Upper lobe of left lung (tissue), 6 donors: Measurements from ENCODE around the gene RILP. TPM values are rescaled to one million over a fixed set of nuclear protein-coding genes. Genes with fewer than 3 reads are reported as not detected.

Source experiments
- ATAC-seq, 2 donors: fragments of 200-7000 bp; cut with Tn5 transposase; one replicate each; pipeline ENCODE4 v1.9.1; 2022; ENCODE audit warnings: mild to moderate bottlenecking in 2 of 2, moderate library complexity in 2 of 2; ENCODE audit not compliant: low FRiP score in 2 of 2
- DNase-seq, 2 donors: peaks; one replicate each; pipeline ENCODE4 v3.0.0-alpha.2; 2019 to 2020
- H3K27ac ChIP-seq, 4 donors: fragments of 200-600 bp; sonication (generic); one replicate each; pipeline ENCODE4 v1.5.1; 2016 to 2019
- H3K27me3 ChIP-seq, 4 donors: fragments of 200-600 bp; sonication (generic); one replicate each; pipeline ENCODE4 v1.5.1; 2017 to 2019
- H3K36me3 ChIP-seq, 4 donors: fragments of 200-600 bp; sonication (generic); one replicate each; pipeline ENCODE4 v1.5.1; 2016 to 2019
- H3K4me1 ChIP-seq, 4 donors: fragments of 200-600 bp; sonication (generic); one replicate each; pipeline ENCODE4 v1.5.1; 2018 to 2019
- H3K4me3 ChIP-seq, 4 donors: fragments of 200-600 bp; sonication (generic); one replicate each; pipeline ENCODE4 v1.5.1; 2017 to 2019; ENCODE audit warnings: mild to moderate bottlenecking in 2 of 4, moderate library complexity in 1 of 4
- H3K9me3 ChIP-seq, 4 donors: fragments of 200-600 bp; sonication (generic); one replicate each; pipeline ENCODE4 v1.5.1; 2018 to 2019
- EP300 ChIP-seq, 4 donors: sonication (generic); formaldehyde crosslinking; IDR thresholded peaks; one replicate each; pipeline ENCODE4 v1.5.1; 2017; ENCODE audit warnings: antibody characterized with exemption in 4 of 4, control low read depth in 2 of 4
- POLR2A ChIP-seq, 4 donors: fragments of 450-650 bp; IDR thresholded peaks; one replicate each; pipeline ENCODE4 v1.5.1; 2016 to 2017; ENCODE audit warnings: antibody characterized with exemption in 4 of 4, mild to moderate bottlenecking in 2 of 4
- POLR2AphosphoS5 ChIP-seq, 2 donors: sonication (generic); formaldehyde crosslinking; IDR thresholded peaks; one replicate each; pipeline ENCODE4 v1.5.1; 2017; ENCODE audit warnings: antibody characterized with exemption in 2 of 2
- WGBS, 2 donors: methylation state at CpG; one replicate each; pipeline ENCODE4 v1.1.5; 2017 to 2018; 5-methylcytosine and 5-hydroxymethylcytosine counted together
- total RNA-seq, 6 donors: library from RNA; depleted of rRNA in 4 of 6; stranded (reverse); fragments of >200 nt in 4 of 6; gene quantifications; one replicate each; pipeline versions ENCODE4 v1.1.0 to v1.2.1, GENCODE V29; 2016 to 2021
- TF ChIP-seq, protein P1 (sequence below), 6 experiments: fragments of 450-650 bp in 4 of 6; fragments of 200-600 bp in 2 of 6; sonication (generic) in 2 of 6; IDR thresholded peaks; one replicate each; pipeline ENCODE4 v1.5.1; 2016 to 2019; ENCODE audit warnings: antibody characterized with exemption in 6 of 6
- donor health status: DM: no; HTN: no; CAD: no; lungs with moderate emphysema.
- donor health status: DM: no; HTN: yes; CAD: no; lungs with severe emphysema.

Gene RILP
- total RNA-seq, 6 donors from 2014 or later: 43.7 to 192 (median 85.4) TPM

DNA sequence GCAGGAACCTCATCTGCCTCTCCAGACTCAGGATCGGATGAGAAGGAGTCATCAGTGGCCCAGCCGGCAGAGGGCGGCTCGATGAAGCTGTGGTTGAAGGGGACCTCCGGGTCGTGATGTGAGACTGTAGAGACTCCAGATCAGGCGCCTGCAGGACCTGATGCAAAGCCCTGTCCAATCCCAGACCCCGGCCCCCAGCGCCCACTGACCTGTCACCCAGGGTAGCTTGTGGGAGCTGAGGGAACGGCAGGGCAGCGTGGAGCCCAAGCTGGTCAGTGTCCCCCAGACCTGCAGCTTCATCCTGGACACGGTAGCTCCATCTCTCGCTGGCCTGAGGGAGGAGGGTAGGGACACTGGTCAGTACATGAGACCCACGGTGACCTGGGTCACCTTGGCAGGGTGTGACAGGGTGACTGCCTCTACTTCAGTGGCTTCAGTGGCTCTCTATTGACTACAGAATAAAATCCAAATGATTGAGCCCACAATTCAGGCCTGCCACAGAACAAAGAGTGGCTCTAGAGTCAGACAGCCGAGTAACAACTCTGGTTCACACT, 12.9 kb downstream of the RILP start:
- H3K36me3 ChIP-seq: peaks cover 4 to 47% (median 26%) of the 10 kb centered on the region in 4 donors
- no peaks in the 10 kb centered on the region for H3K27me3 ChIP-seq
- TF ChIP-seq EP300 (IDR thresholded peaks at IDR 0.05) (no peak), POLR2AphosphoS5 (IDR thresholded peaks at IDR 0.05) (no peak), POLR2A (IDR thresholded peaks at IDR 0.05) (no peak)
- TF ChIP-seq, protein P1, sequence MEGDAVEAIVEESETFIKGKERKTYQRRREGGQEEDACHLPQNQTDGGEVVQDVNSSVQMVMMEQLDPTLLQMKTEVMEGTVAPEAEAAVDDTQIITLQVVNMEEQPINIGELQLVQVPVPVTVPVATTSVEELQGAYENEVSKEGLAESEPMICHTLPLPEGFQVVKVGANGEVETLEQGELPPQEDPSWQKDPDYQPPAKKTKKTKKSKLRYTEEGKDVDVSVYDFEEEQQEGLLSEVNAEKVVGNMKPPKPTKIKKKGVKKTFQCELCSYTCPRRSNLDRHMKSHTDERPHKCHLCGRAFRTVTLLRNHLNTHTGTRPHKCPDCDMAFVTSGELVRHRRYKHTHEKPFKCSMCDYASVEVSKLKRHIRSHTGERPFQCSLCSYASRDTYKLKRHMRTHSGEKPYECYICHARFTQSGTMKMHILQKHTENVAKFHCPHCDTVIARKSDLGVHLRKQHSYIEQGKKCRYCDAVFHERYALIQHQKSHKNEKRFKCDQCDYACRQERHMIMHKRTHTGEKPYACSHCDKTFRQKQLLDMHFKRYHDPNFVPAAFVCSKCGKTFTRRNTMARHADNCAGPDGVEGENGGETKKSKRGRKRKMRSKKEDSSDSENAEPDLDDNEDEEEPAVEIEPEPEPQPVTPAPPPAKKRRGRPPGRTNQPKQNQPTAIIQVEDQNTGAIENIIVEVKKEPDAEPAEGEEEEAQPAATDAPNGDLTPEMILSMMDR (IDR thresholded peaks at IDR 0.05): no peak
- ATAC-seq (no peak), DNase-seq (peak in 1 of 2 donors; percentile 68)
- H3K4me1 ChIP-seq: peaks cover 4 to 21% (median 18%) of the 10 kb centered on the region in 4 donors
- H3K27ac ChIP-seq: no peak overlapping the region
- no peaks in the 10 kb centered on the region for H3K9me3 ChIP-seq
- H3K4me3 ChIP-seq: no peak overlapping the region
- WGBS, 2 donors: 89 to 91% methylated on average over 5 to 15 of the region's 15 CpGs

DNA sequence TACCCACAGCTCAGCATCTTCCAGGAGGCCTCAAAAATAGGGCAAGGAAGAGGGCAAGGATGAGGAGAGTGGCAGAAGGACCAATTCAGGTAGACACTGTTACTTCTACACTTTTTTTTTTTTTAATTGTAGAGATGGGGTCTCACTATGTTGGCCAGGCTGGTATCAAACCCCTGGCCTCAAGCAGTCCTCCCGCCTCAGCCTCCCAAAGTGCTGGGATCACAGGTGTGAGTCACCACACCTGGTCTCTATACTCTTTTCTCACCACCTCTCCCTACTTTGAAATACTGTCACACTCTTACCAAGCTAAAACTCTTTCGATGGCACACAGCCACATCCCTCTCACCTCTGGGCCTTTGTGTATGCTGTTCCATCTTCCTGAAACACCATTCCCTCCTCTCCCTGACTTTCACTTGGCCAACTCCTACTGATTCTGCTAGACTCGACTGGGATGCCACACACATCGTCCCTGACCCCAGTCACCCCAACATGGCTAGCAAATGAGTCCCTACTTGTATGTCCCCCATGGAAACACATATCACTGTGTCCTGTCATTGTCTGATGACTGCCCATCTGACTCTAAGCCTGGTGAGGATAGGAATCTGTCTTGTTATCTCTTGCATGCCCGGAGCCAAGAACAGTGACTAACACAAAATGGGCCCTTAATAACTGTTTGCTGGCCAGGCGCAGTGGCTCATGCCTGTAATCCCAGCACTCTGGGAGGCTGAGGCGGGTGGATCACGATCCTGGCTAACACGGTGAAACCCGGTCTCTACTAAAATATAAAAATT, 13.8 kb downstream of the RILP start:
- TF ChIP-seq EP300 (IDR thresholded peaks at IDR 0.05): no peak
- TF ChIP-seq, protein P1 (IDR thresholded peaks at IDR 0.05): no peak
- TF ChIP-seq POLR2AphosphoS5 (IDR thresholded peaks at IDR 0.05): no peak
- Histone ChIP-seq H3K9me3 (no peaks in the 10 kb centered on the region), H3K4me3 (no peak overlapping the region), H3K36me3 (peaks cover 4 to 47% (median 26%) of the 10 kb centered on the region in 4 donors), H3K4me1 (peaks cover 4 to 23% (median 21%) of the 10 kb centered on the region in 4 donors), H3K27ac (no peak overlapping the region), H3K27me3 (no peaks in the 10 kb centered on the region)
- no peak for ATAC-seq
- DNase-seq: no peak
- 86 to 96% methylated on average over 9 to 10 of the region's 10 CpGs for WGBS, 2 donors

- ATAC-seq: no peak
- TF ChIP-seq POLR2A (IDR thresholded peaks at IDR 0.05) (no peak), POLR2AphosphoS5 (IDR thresholded peaks at IDR 0.05) (no peak), EP300 (IDR thresholded peaks at IDR 0.05) (no peak)
- TF ChIP-seq, protein P1 (IDR thresholded peaks at IDR 0.05): no peak
- no peak overlapping the region for H3K4me3 ChIP-seq
- H3K36me3 ChIP-seq: peaks cover 4 to 47% (median 26%) of the 10 kb centered on the region in 4 donors
- peaks cover under 1 to 22% (median 20%) of the 10 kb centered on the region in 4 donors for H3K4me1 ChIP-seq
- no peak overlapping the region for H3K27ac ChIP-seq
- H3K27me3 ChIP-seq: no peaks in the 10 kb centered on the region
- H3K9me3 ChIP-seq: no peaks in the 10 kb centered on the region
- WGBS, 2 donors: 93 to 95% methylated on average over 13 to 36 of the region's 45 CpGs
- DNase-seq: peak in 1 of 2 donors; percentile 79
These were observed 14.6 kb downstream of the RILP start for GRCh38 chr17:1634841-1635650.

GRCh38 chr17:1630662-1631061, 19.0 kb downstream of the RILP start:
- H3K4me1 ChIP-seq: peaks cover 26 to 42% (median 40%) of the 10 kb centered on the region in 4 donors
- ATAC-seq (no peak), DNase-seq (no peak)
- H3K9me3 ChIP-seq: no peaks in the 10 kb centered on the region
- peak overlapping the region in 2 of 4 donors; percentile 41 to 52 for H3K27ac ChIP-seq
- no peak for TF ChIP-seq EP300 (IDR thresholded peaks at IDR 0.05)
- no peak for TF ChIP-seq POLR2A (IDR thresholded peaks at IDR 0.05)
- TF ChIP-seq POLR2AphosphoS5 (IDR thresholded peaks at IDR 0.05): no peak
- TF ChIP-seq, protein P1 (IDR thresholded peaks at IDR 0.05): no peak
- no peak overlapping the region for H3K4me3 ChIP-seq
- no peaks in the 10 kb centered on the region for H3K27me3 ChIP-seq
- WGBS, 2 donors: 73 to 84% methylated on average over 4 of the region's 4 CpGs
- peaks cover 4 to 14% (median 13%) of the 10 kb centered on the region in 4 donors for H3K36me3 ChIP-seq
